Measurements from ENCODE around the gene REPS1. TPM values are rescaled to one million over a fixed set of nuclear protein-coding genes. Genes with fewer than 3 reads are reported as not detected.

The REPS1 gene
- total RNA-seq, 1 donor from 2014 or later = 30.4 TPM

DNA sequence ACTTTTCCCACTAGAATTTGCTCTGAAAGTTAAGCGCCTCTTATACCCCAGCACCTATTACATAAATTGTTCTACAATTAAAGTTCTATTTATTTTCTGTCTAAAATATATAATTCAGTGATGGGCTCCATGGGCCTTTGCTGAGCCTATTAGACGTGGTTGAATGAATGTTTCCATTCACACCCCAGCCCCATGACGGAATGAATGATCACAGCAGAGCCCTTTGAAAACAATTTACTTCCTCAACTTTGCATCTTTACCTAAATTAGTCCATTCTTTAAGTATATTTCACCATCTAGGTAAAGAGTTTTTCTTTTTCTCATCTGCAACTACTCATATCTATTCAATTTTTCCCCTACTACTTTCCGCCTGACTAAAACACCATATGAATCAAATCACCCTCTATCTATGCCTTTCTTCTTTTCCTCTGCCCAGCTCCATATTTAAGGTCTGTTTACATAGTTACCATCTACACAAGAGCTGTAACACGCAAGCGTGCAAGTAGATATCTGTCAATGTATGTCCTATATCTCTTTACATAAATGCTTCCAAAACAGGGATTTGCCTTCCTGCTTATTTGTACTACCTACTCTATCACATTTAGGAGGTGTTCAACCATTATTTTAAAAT lies 122.5 kb downstream of the REPS1 start:
- no peak overlapping the region for H3K27ac ChIP-seq

DNA sequence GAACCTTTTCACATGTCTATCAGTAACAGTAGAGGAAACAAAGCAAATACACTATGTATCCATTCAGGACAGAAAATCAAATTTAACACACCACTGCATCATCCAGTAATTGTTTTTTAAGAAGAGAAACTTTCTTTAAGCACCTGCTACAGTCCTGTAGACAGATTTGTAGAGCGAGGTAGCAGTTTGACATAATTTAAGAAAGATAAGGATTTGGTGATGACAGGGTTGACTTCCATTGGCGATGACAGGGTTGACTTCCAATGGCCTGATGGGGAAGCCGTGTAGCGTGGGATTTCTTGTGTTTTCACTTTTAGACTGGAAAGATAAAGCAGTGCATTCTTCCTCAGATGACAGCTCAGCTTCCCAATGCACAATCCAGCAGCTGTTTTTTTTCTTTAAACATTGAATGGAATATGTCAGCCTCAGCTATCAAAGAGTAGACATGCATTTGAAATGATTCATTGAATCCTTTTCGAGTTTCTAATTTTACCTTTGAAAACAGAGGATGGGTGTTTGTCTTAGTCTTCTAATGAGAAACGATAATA lies 123.6 kb downstream of the REPS1 start:
- Histone ChIP-seq H3K36me3 (no peaks in the 10 kb centered on the region), H3K9me3 (no peaks in the 10 kb centered on the region), H3K4me3 (no peak overlapping the region), H3K27me3 (no peaks in the 10 kb centered on the region), H3K27ac (no peak overlapping the region), H3K4me1 (no peaks in the 10 kb centered on the region)
- no peak for DNase-seq (ENCODE audit: low spot score in 2 of 2)
- TF ChIP-seq, protein P1, sequence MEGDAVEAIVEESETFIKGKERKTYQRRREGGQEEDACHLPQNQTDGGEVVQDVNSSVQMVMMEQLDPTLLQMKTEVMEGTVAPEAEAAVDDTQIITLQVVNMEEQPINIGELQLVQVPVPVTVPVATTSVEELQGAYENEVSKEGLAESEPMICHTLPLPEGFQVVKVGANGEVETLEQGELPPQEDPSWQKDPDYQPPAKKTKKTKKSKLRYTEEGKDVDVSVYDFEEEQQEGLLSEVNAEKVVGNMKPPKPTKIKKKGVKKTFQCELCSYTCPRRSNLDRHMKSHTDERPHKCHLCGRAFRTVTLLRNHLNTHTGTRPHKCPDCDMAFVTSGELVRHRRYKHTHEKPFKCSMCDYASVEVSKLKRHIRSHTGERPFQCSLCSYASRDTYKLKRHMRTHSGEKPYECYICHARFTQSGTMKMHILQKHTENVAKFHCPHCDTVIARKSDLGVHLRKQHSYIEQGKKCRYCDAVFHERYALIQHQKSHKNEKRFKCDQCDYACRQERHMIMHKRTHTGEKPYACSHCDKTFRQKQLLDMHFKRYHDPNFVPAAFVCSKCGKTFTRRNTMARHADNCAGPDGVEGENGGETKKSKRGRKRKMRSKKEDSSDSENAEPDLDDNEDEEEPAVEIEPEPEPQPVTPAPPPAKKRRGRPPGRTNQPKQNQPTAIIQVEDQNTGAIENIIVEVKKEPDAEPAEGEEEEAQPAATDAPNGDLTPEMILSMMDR (IDR thresholded peaks at IDR 0.05) = no peak
- intact Hi-C loops (cut with DNase I) = no loop called here

More for the DNA sequence above, 122.5 kb downstream of the REPS1 start:
- TF ChIP-seq, protein P1 (IDR thresholded peaks at IDR 0.05) = no peak
- no peaks in the 10 kb centered on the region for H3K27me3 ChIP-seq
- DNase-seq (ENCODE audit: low spot score in 2 of 2) = no peak
- intact Hi-C loops (cut with DNase I) = no loop called here
- no peaks in the 10 kb centered on the region for H3K9me3 ChIP-seq
- H3K4me3 ChIP-seq = no peak overlapping the region
- no peaks in the 10 kb centered on the region for H3K36me3 ChIP-seq
- no peaks in the 10 kb centered on the region for H3K4me1 ChIP-seq

DNA sequence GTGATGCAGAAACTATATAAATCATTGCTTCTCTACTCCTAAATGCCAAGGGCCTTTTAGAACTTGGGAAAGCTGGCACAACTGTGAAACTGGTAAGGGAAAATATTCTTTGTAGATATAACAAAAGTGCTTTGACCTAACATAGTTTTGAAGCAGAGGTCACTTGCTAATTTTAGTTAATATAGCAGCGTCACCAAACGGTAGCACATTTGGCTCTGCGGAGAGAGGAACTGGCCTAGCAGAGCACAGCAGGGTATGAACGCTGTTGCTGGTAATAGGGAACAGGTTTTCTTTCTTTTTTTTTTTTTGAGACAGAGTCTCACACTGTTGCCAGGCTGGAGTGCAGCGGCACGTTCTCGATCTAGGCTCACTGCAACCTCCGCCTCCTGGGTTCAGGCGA lies 124.7 kb downstream of the REPS1 start:
- no peaks in the 10 kb centered on the region for H3K36me3 ChIP-seq
- TF ChIP-seq, protein P1 (IDR thresholded peaks at IDR 0.05) = no peak
- H3K4me1 ChIP-seq = no peaks in the 10 kb centered on the region
- no peaks in the 10 kb centered on the region for H3K27me3 ChIP-seq
- no peak for DNase-seq (ENCODE audit: low spot score in 2 of 2)
- H3K4me3 ChIP-seq = no peak overlapping the region
- intact Hi-C loops (cut with DNase I) = no loop called here
- no peak overlapping the region for H3K27ac ChIP-seq
- no peaks in the 10 kb centered on the region for H3K9me3 ChIP-seq

DNA sequence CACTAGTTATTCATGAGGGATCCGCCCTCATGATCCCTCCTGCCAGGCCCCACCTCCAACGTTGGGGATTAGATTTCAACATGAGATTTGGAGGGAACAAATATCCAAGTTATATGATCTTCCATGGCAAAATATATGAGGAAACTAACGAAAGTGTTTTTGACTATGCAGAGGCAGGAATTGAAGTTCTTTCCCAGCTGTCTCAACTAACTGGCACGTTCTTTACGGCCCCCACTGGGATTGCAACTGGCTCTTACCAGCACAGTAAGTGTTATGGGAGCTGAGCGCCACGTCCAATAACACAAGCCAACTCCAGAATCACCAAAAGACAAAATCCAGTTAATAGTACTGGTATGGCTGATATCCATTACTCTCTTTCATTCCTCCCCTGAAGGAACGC lies 125.6 kb downstream of the REPS1 start:
- Histone ChIP-seq H3K9me3 (no peaks in the 10 kb centered on the region), H3K27ac (no peak overlapping the region), H3K4me1 (no peaks in the 10 kb centered on the region), H3K27me3 (no peaks in the 10 kb centered on the region), H3K36me3 (no peaks in the 10 kb centered on the region), H3K4me3 (no peak overlapping the region)
- no peak for DNase-seq (ENCODE audit: low spot score in 2 of 2)
- intact Hi-C loops (cut with DNase I) = no loop called here
- TF ChIP-seq, protein P1 (IDR thresholded peaks at IDR 0.05) = no peak

DNA sequence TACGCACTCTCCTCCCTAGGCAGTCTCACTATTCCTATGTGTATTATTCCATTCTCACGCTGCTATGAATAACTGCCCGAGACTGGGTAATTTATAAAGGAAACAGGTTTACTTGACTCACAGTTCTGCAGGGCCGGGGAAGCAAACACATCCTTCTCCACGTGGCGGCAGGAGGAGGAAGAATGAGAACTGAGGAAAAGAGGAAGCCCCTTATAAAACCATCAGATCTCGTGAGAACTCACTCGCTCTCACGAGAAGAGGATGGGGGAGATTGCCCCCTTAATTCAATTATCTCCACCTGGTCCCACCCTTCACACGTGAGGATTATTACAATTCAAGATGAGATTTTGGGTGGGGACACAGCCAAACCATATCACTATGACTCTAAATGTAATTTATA lies 130.3 kb downstream of the REPS1 start:
- H3K27ac ChIP-seq = no peak overlapping the region
- TF ChIP-seq, protein P1 (IDR thresholded peaks at IDR 0.05) = no peak
- no peaks in the 10 kb centered on the region for H3K4me1 ChIP-seq
- no peaks in the 10 kb centered on the region for H3K9me3 ChIP-seq
- intact Hi-C loops (cut with DNase I) = no loop called here
- DNase-seq (ENCODE audit: low spot score in 2 of 2) = no peak
- no peaks in the 10 kb centered on the region for H3K27me3 ChIP-seq
- H3K36me3 ChIP-seq = no peaks in the 10 kb centered on the region
- no peak overlapping the region for H3K4me3 ChIP-seq
